ENCODE data around the gene DBX1.

The DBX1 gene, protein sequence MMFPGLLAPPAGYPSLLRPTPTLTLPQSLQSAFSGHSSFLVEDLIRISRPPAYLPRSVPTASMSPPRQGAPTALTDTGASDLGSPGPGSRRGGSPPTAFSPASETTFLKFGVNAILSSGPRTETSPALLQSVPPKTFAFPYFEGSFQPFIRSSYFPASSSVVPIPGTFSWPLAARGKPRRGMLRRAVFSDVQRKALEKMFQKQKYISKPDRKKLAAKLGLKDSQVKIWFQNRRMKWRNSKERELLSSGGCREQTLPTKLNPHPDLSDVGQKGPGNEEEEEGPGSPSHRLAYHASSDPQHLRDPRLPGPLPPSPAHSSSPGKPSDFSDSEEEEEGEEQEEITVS

DNA sequence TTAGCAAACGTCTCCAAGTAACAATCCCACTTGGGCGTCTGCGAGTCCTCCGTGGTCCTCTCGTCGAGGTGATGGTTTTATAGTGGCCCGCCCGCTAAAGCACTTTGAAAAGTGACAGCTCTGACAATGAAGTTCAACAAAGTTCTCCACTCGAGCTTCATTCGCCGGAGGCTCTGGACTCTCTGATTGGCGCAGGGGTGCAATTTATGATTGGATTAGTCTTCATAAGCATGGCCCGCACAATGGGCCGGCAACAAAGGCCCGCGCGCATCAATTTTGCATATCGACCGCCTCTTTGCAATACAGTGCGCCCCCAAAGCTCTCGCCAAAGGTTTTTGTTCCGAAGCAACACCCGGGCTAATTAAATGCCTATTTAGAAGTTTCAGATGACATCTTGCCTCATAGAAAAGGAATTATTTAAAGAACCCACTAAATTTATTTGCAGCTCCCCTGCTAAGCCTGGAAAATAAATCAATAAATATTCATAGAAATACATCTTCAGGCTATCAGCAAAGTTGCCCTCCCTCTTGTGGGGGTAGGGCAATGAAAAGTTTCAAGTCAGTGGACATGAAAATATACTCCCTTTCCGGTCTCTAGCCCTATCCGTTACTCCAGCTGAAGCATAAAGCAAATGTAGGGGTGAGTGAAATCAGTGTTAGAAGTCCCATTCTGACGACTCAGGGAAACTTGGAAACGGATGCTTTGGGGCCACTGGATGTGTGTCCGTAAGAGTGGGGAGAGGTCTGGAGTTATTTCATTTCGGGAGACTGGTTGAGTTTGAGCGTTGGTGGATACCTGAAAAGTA lies at the start of gene DBX1:
Gene DBX1 (minus strand): TSS at position 51 of the 805 bp plus-strand sequence. CDS start 151 bp downstream, outside the sequence.
- no peak within 1 kb of the TSS for H3K4me3 ChIP-seq (replicated peaks in 1 of 2; ENCODE audit: low read depth in 2 of 2, low read length in 2 of 2)
- DNase-seq (ENCODE audit: low read depth in 2 of 2): no peak
- TF ChIP-seq, protein P1, sequence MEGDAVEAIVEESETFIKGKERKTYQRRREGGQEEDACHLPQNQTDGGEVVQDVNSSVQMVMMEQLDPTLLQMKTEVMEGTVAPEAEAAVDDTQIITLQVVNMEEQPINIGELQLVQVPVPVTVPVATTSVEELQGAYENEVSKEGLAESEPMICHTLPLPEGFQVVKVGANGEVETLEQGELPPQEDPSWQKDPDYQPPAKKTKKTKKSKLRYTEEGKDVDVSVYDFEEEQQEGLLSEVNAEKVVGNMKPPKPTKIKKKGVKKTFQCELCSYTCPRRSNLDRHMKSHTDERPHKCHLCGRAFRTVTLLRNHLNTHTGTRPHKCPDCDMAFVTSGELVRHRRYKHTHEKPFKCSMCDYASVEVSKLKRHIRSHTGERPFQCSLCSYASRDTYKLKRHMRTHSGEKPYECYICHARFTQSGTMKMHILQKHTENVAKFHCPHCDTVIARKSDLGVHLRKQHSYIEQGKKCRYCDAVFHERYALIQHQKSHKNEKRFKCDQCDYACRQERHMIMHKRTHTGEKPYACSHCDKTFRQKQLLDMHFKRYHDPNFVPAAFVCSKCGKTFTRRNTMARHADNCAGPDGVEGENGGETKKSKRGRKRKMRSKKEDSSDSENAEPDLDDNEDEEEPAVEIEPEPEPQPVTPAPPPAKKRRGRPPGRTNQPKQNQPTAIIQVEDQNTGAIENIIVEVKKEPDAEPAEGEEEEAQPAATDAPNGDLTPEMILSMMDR (IDR thresholded peaks at IDR 0.05; ENCODE audit: low read depth, low read length): no peak

DNA sequence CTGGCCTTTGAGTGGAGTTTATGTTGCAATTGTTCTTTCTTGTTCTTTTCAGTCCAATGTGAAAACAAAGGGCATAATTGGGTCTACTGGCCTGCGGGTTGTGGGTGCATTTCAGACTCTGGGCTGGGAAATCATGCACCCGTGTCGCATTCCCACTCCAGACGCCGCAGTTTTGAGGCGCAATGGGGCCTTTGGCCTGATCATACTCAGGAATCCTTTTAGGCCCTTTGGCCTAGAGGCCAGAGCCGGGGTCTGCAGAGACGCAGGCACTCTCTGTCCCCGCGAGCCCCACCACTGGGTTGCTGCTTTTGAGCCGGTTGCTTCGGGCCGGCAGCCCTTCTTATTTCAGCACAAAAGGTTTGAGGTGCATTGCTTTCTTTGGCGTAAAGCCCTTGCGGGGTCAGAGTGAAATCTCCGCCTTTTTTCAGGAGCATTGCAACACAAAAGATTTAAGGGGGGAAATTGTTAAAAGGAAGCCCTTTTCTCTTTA lies 48.4 kb upstream of the DBX1 start:
- TF ChIP-seq, protein P1 (IDR thresholded peaks at IDR 0.05; ENCODE audit: low read depth, low read length): no peak

DNA sequence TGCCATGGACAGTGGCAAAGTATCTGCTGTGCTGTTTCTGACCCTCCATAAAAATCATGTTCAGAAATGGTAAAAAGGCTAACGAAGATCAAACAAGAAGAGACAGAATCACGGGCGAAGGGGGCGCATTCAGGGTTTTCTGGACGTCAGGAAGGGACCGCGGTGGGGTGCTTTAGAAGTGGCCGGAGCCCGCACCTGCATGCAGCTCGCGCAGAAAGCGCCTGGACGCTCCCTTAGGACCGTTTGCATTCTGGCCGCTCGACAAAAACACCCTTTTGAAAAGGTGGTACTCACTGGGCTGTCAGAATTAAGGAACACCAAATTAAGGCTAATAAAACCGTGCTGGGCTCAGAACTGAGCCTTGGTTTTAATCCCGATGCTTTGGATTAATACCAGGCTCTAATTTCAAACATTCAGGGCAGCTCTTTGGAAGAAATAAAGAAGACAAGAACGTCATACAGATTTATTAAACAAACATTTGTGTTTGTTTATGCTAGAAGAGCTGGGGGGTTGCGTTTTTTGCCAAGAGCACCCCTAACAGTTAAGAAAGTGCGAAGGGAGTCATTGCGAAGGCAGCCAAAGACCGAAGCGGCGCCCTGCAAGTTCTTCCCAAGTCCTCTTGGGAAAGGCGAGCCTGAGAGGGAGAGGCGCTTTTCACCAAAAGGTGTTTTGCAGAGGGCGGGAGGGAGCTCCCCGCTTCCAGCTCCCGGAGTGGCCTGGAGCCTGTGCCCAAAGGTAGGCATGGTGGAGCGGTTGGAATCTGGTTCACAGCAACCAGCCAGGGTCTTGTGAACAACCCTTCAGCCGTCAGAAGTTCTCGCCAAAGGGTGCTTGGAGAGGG lies 47.7 kb upstream of the DBX1 start:
- TF ChIP-seq, protein P1 (IDR thresholded peaks at IDR 0.05; ENCODE audit: low read depth, low read length): no peak
- H3K4me3 ChIP-seq (replicated peaks in 1 of 2; ENCODE audit: low read depth in 2 of 2, low read length in 2 of 2): no peak overlapping the region
- peak in 1 of 2 donors; percentile 2 for DNase-seq (ENCODE audit: low read depth in 2 of 2)

More for the DNA sequence above, 48.4 kb upstream of the DBX1 start:
- H3K4me3 ChIP-seq (replicated peaks in 1 of 2; ENCODE audit: low read depth in 2 of 2, low read length in 2 of 2): no peak overlapping the region
- DNase-seq (ENCODE audit: low read depth in 2 of 2): no peak

DNA sequence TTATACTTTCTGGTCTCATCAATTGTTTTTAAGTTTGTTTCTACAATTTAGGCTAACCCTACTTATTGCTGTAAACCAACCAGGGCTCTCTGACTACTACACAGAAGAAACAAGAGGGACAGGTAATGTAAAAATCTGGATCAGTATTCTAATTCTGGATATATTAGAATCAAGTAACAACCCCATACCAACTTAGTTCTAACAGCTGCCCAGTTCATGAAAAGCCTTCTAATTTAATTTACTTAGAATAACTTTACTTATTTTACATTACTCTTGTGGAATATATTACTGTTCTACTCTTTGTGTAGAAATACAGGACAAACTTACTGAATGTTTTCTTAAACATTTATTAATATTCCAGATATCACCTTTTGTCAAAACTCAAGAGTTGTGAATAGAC lies 45.5 kb upstream of the DBX1 start:
- no peak for DNase-seq (ENCODE audit: low read depth in 2 of 2)
- no peak overlapping the region for H3K4me3 ChIP-seq (replicated peaks in 1 of 2; ENCODE audit: low read depth in 2 of 2, low read length in 2 of 2)
- TF ChIP-seq, protein P1 (IDR thresholded peaks at IDR 0.05; ENCODE audit: low read depth, low read length): no peak

DNA sequence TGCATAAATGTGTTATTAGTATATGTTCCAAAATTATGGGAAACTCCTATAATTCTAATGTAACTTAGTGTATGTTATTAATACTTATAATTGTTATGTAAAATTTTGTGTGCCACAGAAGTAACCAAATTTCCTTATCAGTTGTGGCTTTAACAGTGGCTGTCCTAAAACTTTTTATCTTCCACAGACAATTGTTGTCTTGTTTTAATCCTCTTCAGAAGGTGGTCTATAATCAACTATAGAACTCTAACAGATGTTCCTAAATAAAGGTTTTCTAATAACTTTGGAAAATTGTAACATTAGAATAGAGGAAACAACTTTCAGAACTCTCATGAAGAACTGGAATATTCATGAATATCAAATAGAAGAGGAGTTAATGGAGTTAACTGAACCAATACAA lies 44.4 kb upstream of the DBX1 start:
- TF ChIP-seq, protein P1 (IDR thresholded peaks at IDR 0.05; ENCODE audit: low read depth, low read length): no peak
- DNase-seq (ENCODE audit: low read depth in 2 of 2): no peak
- H3K4me3 ChIP-seq (replicated peaks in 1 of 2; ENCODE audit: low read depth in 2 of 2, low read length in 2 of 2): no peak overlapping the region

DNA sequence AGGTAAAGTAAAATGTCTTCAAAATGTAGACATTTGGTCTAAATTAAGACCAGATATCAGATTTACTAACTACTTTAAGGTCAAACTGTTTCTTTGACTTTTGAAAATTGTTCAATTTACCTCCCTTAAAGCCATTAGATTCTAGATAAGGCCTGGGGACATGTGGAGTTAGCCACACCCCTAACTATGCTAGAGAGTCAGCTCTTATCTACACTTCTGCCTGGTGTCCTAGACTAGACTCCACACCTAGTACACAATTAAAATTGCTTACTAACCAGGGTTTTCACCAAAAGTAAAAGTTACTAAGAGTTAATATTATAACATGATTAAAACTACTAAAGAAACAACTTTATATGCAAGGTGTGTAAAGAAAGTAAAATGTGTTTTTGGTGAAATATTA lies 43.6 kb upstream of the DBX1 start:
- DNase-seq (ENCODE audit: low read depth in 2 of 2): no peak
- TF ChIP-seq, protein P1 (IDR thresholded peaks at IDR 0.05; ENCODE audit: low read depth, low read length): no peak
- no peak overlapping the region for H3K4me3 ChIP-seq (replicated peaks in 1 of 2; ENCODE audit: low read depth in 2 of 2, low read length in 2 of 2)
